Raji (cell line): ENCODE results near the gene SPOCK2.

Source experiments
- POLR2A ChIP-seq: IDR thresholded peaks from 2 replicates; pipeline ENCODE4 v1.6.1; 2011; ENCODE audit warnings: low read depth, low read length, control low read depth; ENCODE audit not compliant: insufficient read depth

The SPOCK2 gene

DNA sequence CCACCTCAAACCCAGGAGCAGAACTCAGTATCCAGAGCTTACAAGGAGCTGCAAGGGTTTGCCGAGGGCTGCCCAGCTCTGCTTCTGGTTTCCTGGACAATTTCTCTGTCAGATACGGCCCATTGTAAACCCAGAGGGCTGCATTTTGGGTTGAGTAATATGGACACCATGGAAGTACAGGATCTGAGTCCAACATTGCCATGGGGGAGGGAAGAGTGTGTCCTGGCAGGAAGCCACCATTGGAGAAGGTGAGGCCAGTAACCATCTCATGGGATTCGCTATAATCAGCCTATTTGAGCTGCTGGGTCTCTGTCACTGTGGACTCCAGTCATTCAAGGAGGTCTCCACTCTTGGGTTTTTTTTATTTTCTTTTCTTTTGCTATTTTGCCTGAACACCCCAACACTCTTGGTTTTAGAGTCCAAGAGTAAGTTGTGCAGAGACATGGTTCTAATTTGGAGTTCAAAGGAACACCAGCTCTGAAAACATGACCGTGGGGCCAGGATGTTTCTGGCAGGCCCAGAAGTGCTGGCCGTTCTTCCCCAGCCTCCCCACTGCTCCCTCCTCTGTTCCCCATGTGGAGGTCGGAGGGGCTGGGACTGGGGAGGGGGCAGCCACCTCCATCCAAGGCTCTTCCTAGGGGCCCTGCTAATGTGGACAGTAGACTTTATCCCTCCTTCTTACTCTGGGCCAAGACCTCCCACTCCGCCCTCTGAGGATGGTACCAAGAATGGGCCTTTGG is 77.9 kb downstream of the SPOCK2 start:
- TF ChIP-seq POLR2A: no peak

DNA sequence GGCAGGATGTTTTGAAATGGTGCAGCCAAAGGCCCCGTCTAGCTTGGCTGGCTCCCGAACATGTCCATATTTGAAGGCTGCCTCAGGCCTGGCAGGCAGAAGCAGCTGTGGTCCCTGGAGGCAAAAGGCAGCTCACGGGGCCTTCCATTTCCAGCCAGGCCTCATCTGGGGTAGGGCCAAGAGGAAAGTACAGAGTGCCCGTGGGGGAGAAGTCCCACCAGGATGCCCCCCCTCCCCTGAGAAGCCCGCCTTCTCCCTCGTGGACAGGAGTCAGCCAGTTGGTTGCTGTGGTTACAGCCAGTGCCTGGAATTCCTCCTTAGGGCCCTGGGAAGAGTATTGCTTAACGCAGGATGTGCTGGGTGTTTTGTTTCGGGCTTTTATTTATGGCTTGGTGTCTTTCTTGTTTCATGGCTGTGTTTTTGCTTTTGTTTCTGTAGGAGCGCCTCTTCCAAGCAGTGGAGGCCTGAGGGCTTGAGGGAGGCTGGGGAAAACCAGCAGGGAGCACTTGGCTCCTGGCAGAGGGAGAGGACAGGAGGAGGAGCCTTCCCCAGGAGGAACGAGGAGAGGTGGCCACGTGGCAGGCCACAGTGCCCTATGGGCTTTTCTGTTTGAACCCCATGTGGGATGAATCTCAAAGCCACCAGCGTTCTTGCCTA is 78.8 kb downstream of the SPOCK2 start:
- TF ChIP-seq POLR2A: no peak

DNA sequence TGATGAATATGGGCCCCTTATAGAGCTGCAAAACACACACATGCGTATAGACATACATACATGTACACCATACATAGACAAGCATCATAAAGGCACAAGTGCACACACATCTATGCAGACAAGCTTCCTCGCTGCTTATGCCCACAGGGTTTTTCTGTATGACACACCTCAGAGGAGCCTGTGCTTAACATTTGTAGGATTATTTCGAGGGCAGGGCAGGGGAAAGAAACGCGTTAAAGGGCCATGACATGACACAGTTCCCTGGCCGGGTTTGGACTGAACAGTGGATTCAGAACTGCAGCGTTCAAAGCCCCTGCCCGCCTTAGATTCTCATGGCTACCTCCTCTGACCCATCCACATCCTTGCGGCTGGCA is 79.3 kb downstream of the SPOCK2 start:
- no peak for TF ChIP-seq POLR2A
